SK-N-SH (cell line): ENCODE measurements around the gene SEZ6L. TPM values are rescaled to one million over a fixed set of nuclear protein-coding genes. Genes with fewer than 3 reads are reported as not detected.

Experiments used
- CTCF ChIA-PET: fragments of 300-600, 350-600 bp; formaldehyde crosslinking; extraction: SDS; loops from one replicate; lab custom pipeline; 2021; lab: Yijun Ruan, JAX
- POLR2A ChIA-PET: fragments of 350-600 bp; sonication (Branson Sonifier 250); formaldehyde crosslinking; extraction: SDS; loops from one replicate; lab custom pipeline; 2020; ENCODE audit warnings: antibody characterized with exemption, inconsistent platforms; lab: Yijun Ruan, JAX
- DNase-seq: peaks from one replicate; pipeline ENCODE4 v3.0.0; 2012
- H2AFZ ChIP-seq: fragments of 200-600 bp; sonication (generic); 2 replicates; pipeline ENCODE4 v1.8.1; 2016; ENCODE audit warnings: antibody characterized with exemption, mild to moderate bottlenecking, low read depth
- H3F3A ChIP-seq: fragments of 200-600 bp; sonication (generic); replicated peaks from 2 replicates; pipeline ENCODE3; 2016; ENCODE audit warnings: antibody characterized with exemption, mild to moderate bottlenecking; ENCODE audit not compliant: insufficient read depth
- H3K27ac ChIP-seq, 2 experiments: fragments of 200-500 bp in 1 of 2; fragments of 200-600 bp in 1 of 2; sonication (Bioruptor generic) in 1 of 2; sonication (generic), shearing (Covaris generic) in 1 of 2; 2 replicates each; pipeline versions ENCODE4 v1.5.1 to v1.6.1; 2014 to 2016; ENCODE audit warnings: low read depth in 2 of 2, inconsistent platforms in 1 of 2, low read length in 1 of 2, mild to moderate bottlenecking in 1 of 2, mixed read lengths in 1 of 2
- H3K27me3 ChIP-seq: fragments of 200-600 bp; sonication (generic), shearing (Covaris generic); 2 replicates; pipeline ENCODE4 v1.6.1; 2016; ENCODE audit warnings: mixed run types; ENCODE audit not compliant: insufficient read depth
- H3K36me3 ChIP-seq, 2 experiments: fragments of 200-500 bp in 1 of 2; fragments of 200-600 bp in 1 of 2; sonication (Bioruptor generic) in 1 of 2; sonication (generic) in 1 of 2; replicated peaks in 1 of 2; 2 replicates each; pipeline versions ENCODE3 to v1.5.1; 2014 to 2016; ENCODE audit warnings: low read length in 1 of 2, mild to moderate bottlenecking in 1 of 2; ENCODE audit not compliant: insufficient read depth in 2 of 2, control insufficient read depth in 1 of 2
- H3K4me1 ChIP-seq, 2 experiments: fragments of 200-500 bp in 1 of 2; fragments of 200-600 bp in 1 of 2; sonication (Bioruptor generic) in 1 of 2; sonication (generic), shearing (Covaris generic) in 1 of 2; 2 replicates each; pipeline versions ENCODE4 v1.5.1 to v1.6.1; 2014 to 2016; ENCODE audit warnings: low read depth in 1 of 2, low read length in 1 of 2, mixed run types in 1 of 2; ENCODE audit not compliant: insufficient read depth in 2 of 2, control insufficient read depth in 1 of 2
- H3K4me2 ChIP-seq: fragments of 200-600 bp; sonication (generic), shearing (Covaris generic); 2 replicates; pipeline ENCODE4 v1.6.1; 2017; ENCODE audit warnings: mixed run types
- H3K4me3 ChIP-seq, 2 experiments: fragments of 200-500 bp in 1 of 2; fragments of 200-600 bp in 1 of 2; sonication (Bioruptor generic) in 1 of 2; sonication (generic), shearing (Covaris generic) in 1 of 2; 2 replicates each; pipeline versions ENCODE4 v1.5.1 to v1.8.1; 2014 to 2016; ENCODE audit warnings: low read depth in 2 of 2, inconsistent platforms in 1 of 2, low read length in 1 of 2, mild to moderate bottlenecking in 1 of 2, mixed read lengths in 1 of 2, moderate library complexity in 1 of 2
- H3K79me2 ChIP-seq: fragments of 200-600 bp; sonication (generic); 2 replicates; pipeline ENCODE4 v1.8.1; 2017; ENCODE audit warnings: mild to moderate bottlenecking; ENCODE audit not compliant: insufficient read depth
- H3K9ac ChIP-seq: fragments of 200-600 bp; sonication (generic); 2 replicates; pipeline ENCODE4 v1.6.1; 2017; ENCODE audit warnings: mixed run types
- H3K9me2 ChIP-seq: fragments of 200-600 bp; sonication (generic); 2 replicates; pipeline ENCODE4 v1.6.1; 2017; ENCODE audit warnings: mixed run types
- H3K9me3 ChIP-seq: fragments of 200-600 bp; sonication (generic); 2 replicates; pipeline ENCODE4 v1.6.1; 2017; ENCODE audit warnings: mixed run types, mild to moderate bottlenecking, moderate library complexity
- H4K20me1 ChIP-seq: fragments of 200-600 bp; sonication (generic); 2 replicates; pipeline ENCODE4 v1.6.1; 2017; ENCODE audit warnings: mild to moderate bottlenecking, mixed run types; ENCODE audit not compliant: insufficient read depth
- CHD2 ChIP-seq: fragments of 150-350 bp; IDR thresholded peaks from 2 replicates; pipeline ENCODE4 v1.6.1; 2018; ENCODE audit warnings: low read length; ENCODE audit not compliant: partially characterized antibody
- EP300 ChIP-seq, 2 experiments: IDR thresholded peaks; 2 replicates each; pipeline versions ENCODE4 v1.4.0 to v1.6.1; 2012; ENCODE audit warnings: borderline replicate concordance in 1 of 2, low read depth in 1 of 2, low read length in 1 of 2
- EZH2phosphoT487 ChIP-seq: fragments of 200-600 bp; sonication (generic); IDR thresholded peaks from 2 replicates; pipeline ENCODE4 v1.6.1; 2017; ENCODE audit warnings: low read depth, mixed run types, mild to moderate bottlenecking, antibody characterized with exemption, moderate library complexity, borderline replicate concordance
- FOSL2 ChIP-seq: IDR thresholded peaks from 2 replicates; pipeline ENCODE4 v1.4.0; 2012; ENCODE audit warnings: low read depth, mild to moderate bottlenecking, moderate library complexity, borderline replicate concordance
- GATA2 ChIP-seq: sonication (generic); formaldehyde crosslinking; IDR thresholded peaks from 2 replicates; pipeline ENCODE4 v1.5.0; 2020; ENCODE audit warnings: mild to moderate bottlenecking, missing genetic modification reagents
- IRF3 ChIP-seq: fragments of 150-350 bp; IDR thresholded peaks from 2 replicates; pipeline ENCODE4 v1.6.1; 2016; ENCODE audit warnings: mild to moderate bottlenecking, low read depth, low read length
- JUND ChIP-seq: IDR thresholded peaks from 2 replicates; pipeline ENCODE4 v1.4.0; 2012
- MAX ChIP-seq: IDR thresholded peaks from 2 replicates; pipeline ENCODE4 v1.4.0; 2012; ENCODE audit warnings: low read depth
- MXI1 ChIP-seq: IDR thresholded peaks from 2 replicates; pipeline ENCODE4 v1.6.1; 2012; ENCODE audit warnings: mild to moderate bottlenecking, low read depth, low read length, improper control_type of control experiment
- NFIC ChIP-seq: IDR thresholded peaks from 2 replicates; pipeline ENCODE4 v1.4.0; 2012; ENCODE audit warnings: borderline replicate concordance
- NRF1 ChIP-seq: IDR thresholded peaks from 2 replicates; pipeline ENCODE4 v1.6.1; 2012; ENCODE audit warnings: low read depth, mild to moderate bottlenecking, low read length
- PBX3 ChIP-seq: IDR thresholded peaks from 2 replicates; pipeline ENCODE4; 2012
- RXRA ChIP-seq: IDR thresholded peaks from 2 replicates; pipeline ENCODE4 v1.4.0; 2012; ENCODE audit warnings: low read depth, mild to moderate bottlenecking, borderline replicate concordance
- SIN3A ChIP-seq: IDR thresholded peaks from 2 replicates; pipeline ENCODE4 v1.6.1; 2012; ENCODE audit warnings: low read depth, mild to moderate bottlenecking, low read length, moderate library complexity, borderline replicate concordance
- SMC3 ChIP-seq: IDR thresholded peaks from 2 replicates; pipeline ENCODE4 v1.6.1; 2012; ENCODE audit warnings: low read depth, low read length, improper control_type of control experiment
- TCF12 ChIP-seq: IDR thresholded peaks from 2 replicates; pipeline ENCODE4 v1.4.0; 2012
- TEAD4 ChIP-seq: IDR thresholded peaks from 2 replicates; pipeline ENCODE4 v1.4.0; 2012; ENCODE audit warnings: mild to moderate bottlenecking, borderline replicate concordance; ENCODE audit not compliant: insufficient read depth
- YY1 ChIP-seq: IDR thresholded peaks from 2 replicates; pipeline ENCODE4 v1.4.0; 2012; ENCODE audit warnings: low read depth, mild to moderate bottlenecking
- WGBS: methylation state at CpG from one replicate; pipeline ENCODE4 v1.1.6; 2017; ENCODE audit warnings: low lambda C conversion rate; 5-methylcytosine and 5-hydroxymethylcytosine counted together
- polyA plus RNA-seq, 3 experiments: library from polyadenylated mRNA; depleted of rRNA; stranded (reverse); fragments of >200 nt; gene quantifications; 2 replicates each; pipeline ENCODE4 v1.2.3, GENCODE V29; 2012

The SEZ6L gene
- polyA plus RNA-seq, 1 of the 3 experiments (the other 2 are of a cell fraction): 0.10 TPM

GRCh38 chr22:26416256-26416655, 247.0 kb downstream of the SEZ6L start:
- Histone ChIP-seq H3K27ac (no peak overlapping the region), H3K4me2 (no peak overlapping the region), H4K20me1 (no peaks in the 10 kb centered on the region), H3K27me3 (no peaks in the 10 kb centered on the region; the same call in 1 of the 2 replicates), H3K4me3 (no peak overlapping the region), H3K4me1 (peaks cover 0 to 2% of the 10 kb centered on the region in 2 experiments; a peak in 1 of 4 replicates), H2AFZ (no peak overlapping the region), H3K36me3 (no peaks in the 10 kb centered on the region), H3K79me2 (no peaks in the 10 kb centered on the region), H3K9me2 (no peaks in the 10 kb centered on the region), H3F3A (no peaks in the 10 kb centered on the region), H3K9ac (no peak overlapping the region), H3K9me3 (no peaks in the 10 kb centered on the region)
- CTCF ChIA-PET: interaction anchor here (1.0 to 1.5 kb wide), 2 partner anchors 44 to 45 kb away, joined by 3 to 9 read pairs; no protein-coding TSS in a partner anchor
- WGBS: 59% methylated on average over 4 of the region's 4 CpGs
- POLR2A ChIA-PET: no interaction called here
- DNase-seq: no peak
- TF ChIP-seq RXRA (no peak), SIN3A (no peak), FOSL2 (no peak), NRF1 (no peak), NFIC (no peak), CHD2 (no peak), EZH2phosphoT487 (no peak), GATA2 (CRISPR knock-in tag) (no peak), YY1 (no peak), MAX (no peak), PBX3 (no peak), IRF3 (no peak), MXI1 (no peak), SMC3 (no peak)

- H3K27ac ChIP-seq: no peak overlapping the region
- H3K9me2 ChIP-seq: no peaks in the 10 kb centered on the region
- no peak for DNase-seq
- H3K4me2 ChIP-seq: peak overlapping the region; percentile 21
- peaks cover 0 to 2% of the 10 kb centered on the region in 2 experiments; a peak in 1 of 4 replicates for H3K4me1 ChIP-seq
- no peaks in the 10 kb centered on the region for H3K9me3 ChIP-seq
- no peak overlapping the region for H2AFZ ChIP-seq
- CTCF ChIA-PET: interaction anchor here (1.0 kb wide), 1 partner anchor 43 kb away, joined by 3 read pairs; no protein-coding TSS in a partner anchor
- WGBS: 11% methylated on average over 8 of the region's 9 CpGs
- 0 out of 4 replicates have a peak overlapping the region, but pooled peaks of 1 of the 2 experiments have one; percentile 1 for H3K4me3 ChIP-seq
- H3K27me3 ChIP-seq: no peaks in the 10 kb centered on the region; the same call in 1 of the 2 replicates
- no peaks in the 10 kb centered on the region for H4K20me1 ChIP-seq
- POLR2A ChIA-PET: no interaction called here
- H3K36me3 ChIP-seq: no peaks in the 10 kb centered on the region
- no peaks in the 10 kb centered on the region for H3K79me2 ChIP-seq
- H3F3A ChIP-seq: no peaks in the 10 kb centered on the region
- no peak overlapping the region for H3K9ac ChIP-seq
- TF ChIP-seq SMC3 (no peak), TEAD4 (0 out of 2 replicates have a peak, but pooled peaks have one; percentile 42), CHD2 (no peak), JUND (peak; percentile 90), PBX3 (no peak), EP300 (IDR thresholded peaks at IDR 0.05; ENCODE audit: borderline replicate concordance in 1 of 2, low read depth in 1 of 2, low read length in 1 of 2) (0 out of 4 replicates have a peak, but pooled peaks of 1 of the 2 experiments have one; percentile 12), TCF12 (peak; percentile 56), IRF3 (no peak), NFIC (peak; percentile 73), SIN3A (no peak), YY1 (no peak)
These were observed 247.5 kb downstream of the SEZ6L start for GRCh38 chr22:26416670-26417276.
